ENCODE results near the gene IGFL1. TPM values are rescaled to one million over a fixed set of nuclear protein-coding genes. Genes with fewer than 3 reads are reported as not detected.

Gene IGFL1
- total and polyA plus RNA-seq, 2 of the 4 experiments (the other 2 are of a cell fraction): not detected

- DNase-seq (no peak), ATAC-seq (ENCODE audit: low read depth) (no peak)
- ChIA-PET CTCF (no interaction called here), POLR2A (ENCODE audit: unreplicated experiment) (no interaction called here)
- peaks cover 32% of the 10 kb centered on the region for H3K27me3 ChIP-seq (ENCODE audit: control insufficient read depth, insufficient read depth, low read length)
- H3K14ac ChIP-seq (replicated peaks; ENCODE audit: low read depth, low read length): no peak overlapping the region
- dilution Hi-C loops (cut with HindIII; ENCODE audit: low sequenced_read_pairs, unreplicated experiment) (no loop called here), intact Hi-C loops (cut with micrococcal nuclease) (no loop called here), in situ Hi-C loops (cut with MboI; ENCODE audit: low sequenced_read_pairs) (no loop called here)
- no peak overlapping the region for H2BK20ac ChIP-seq (ENCODE audit: low read depth, low read length)
- peak overlapping the region; percentile 9 for H2AK9ac ChIP-seq (replicated peaks; ENCODE audit: low read depth, low read length, poor library complexity)
- no peak overlapping the region for H3K4me3 ChIP-seq (ENCODE audit: insufficient read depth, low read depth, low read length)
- no peak overlapping the region for H3K18ac ChIP-seq (ENCODE audit: low read depth, low read length)
- H3K4me2 ChIP-seq (ENCODE audit: low read depth, low read length): no peak overlapping the region
- no peak overlapping the region for H2BK15ac ChIP-seq (ENCODE audit: low read depth, low read length)
- no peak overlapping the region for H2AFZ ChIP-seq (replicated peaks; ENCODE audit: low read length, poor library complexity)
- no peak overlapping the region for H4K8ac ChIP-seq (ENCODE audit: low read depth in 2 of 2, low read length in 2 of 2)
- no peak overlapping the region for H3K27ac ChIP-seq (ENCODE audit: insufficient read depth, low read length)
- H3K56ac ChIP-seq (ENCODE audit: extremely low read depth, insufficient read depth, low read length): no peak overlapping the region
- peaks cover 2% of the 10 kb centered on the region; the same call in 1 of the 2 replicates for H3K4me1 ChIP-seq (ENCODE audit: control insufficient read depth, insufficient read depth, low read length)
- no peak overlapping the region for H4K5ac ChIP-seq (ENCODE audit: low read depth, low read length)
- BruUV-seq (replicated peaks): no TSS peak
- H2BK5ac ChIP-seq (ENCODE audit: low read depth, low read length, poor library complexity, severe bottlenecking): no peak overlapping the region
- H2BK120ac ChIP-seq (ENCODE audit: low read depth, low read length): no peak overlapping the region
- TF ChIP-seq MAFK (IDR thresholded peaks at IDR 0.05; ENCODE audit: low read depth, low read length) (no peak), SMC3 (IDR thresholded peaks at IDR 0.05; ENCODE audit: low read depth, low read length) (no peak), RAD21 (IDR thresholded peaks at IDR 0.05; ENCODE audit: low read length) (no peak), ELK1 (IDR thresholded peaks at IDR 0.05; ENCODE audit: borderline replicate concordance, low read depth, low read length) (no peak), RCOR1 (IDR thresholded peaks at IDR 0.05; ENCODE audit: insufficient replicate concordance, low read length) (no peak), NFE2L2 (IDR thresholded peaks at IDR 0.05; ENCODE audit: low read depth, low read length) (no peak), CEBPB (IDR thresholded peaks at IDR 0.05; ENCODE audit: low read depth, low read length) (no peak), MXI1 (IDR thresholded peaks at IDR 0.05; ENCODE audit: borderline replicate concordance, low read depth, low read length) (no peak), POLR2A (IDR thresholded peaks at IDR 0.05; ENCODE audit: low read depth, low read length) (no peak), FOS (IDR thresholded peaks at IDR 0.05; ENCODE audit: low read depth, low read length) (no peak), CHD1 (IDR thresholded peaks at IDR 0.05; ENCODE audit: low read depth, low read length) (no peak), USF2 (IDR thresholded peaks at IDR 0.05; ENCODE audit: low read depth, low read length) (no peak), RFX5 (IDR thresholded peaks at IDR 0.05; ENCODE audit: low read depth, low read length) (no peak), BHLHE40 (IDR thresholded peaks at IDR 0.05; ENCODE audit: low read depth, low read length) (no peak), CTCF (conservative IDR thresholded peaks at IDR 0.05; ENCODE audit: low read depth, low read length) (no peak), MAZ (IDR thresholded peaks at IDR 0.05; ENCODE audit: borderline replicate concordance, low read depth, low read length) (no peak)
- H4K91ac ChIP-seq (ENCODE audit: insufficient read depth, low read depth, low read length): no peak overlapping the region
- H3K9ac ChIP-seq (ENCODE audit: low read depth, low read length): no peak overlapping the region
- no peaks in the 10 kb centered on the region for H3K9me1 ChIP-seq (ENCODE audit: insufficient read depth, low read length)
- WGBS, 2 experiments (ENCODE audit: extremely low coverage in 2 of 2, insufficient read length in 1 of 2): 78% methylated on average over 5 of the region's 9 CpGs; no CpG with 5 or more reads in 1 of the 2 experiments
- H3K23ac ChIP-seq (ENCODE audit: low read depth, low read length): no peak overlapping the region
- H3K79me1 ChIP-seq (ENCODE audit: low read depth in 1 of 2, low read length in 2 of 2): no peaks in the 10 kb centered on the region
- H3K4ac ChIP-seq (ENCODE audit: low read depth, low read length): no peak overlapping the region
- no peak overlapping the region for H2AK5ac ChIP-seq (ENCODE audit: low read depth, low read length)
- H3K9me3 ChIP-seq (ENCODE audit: control insufficient read depth, insufficient read depth, low read length): no peaks in the 10 kb centered on the region
- no peaks in the 10 kb centered on the region for H3K36me3 ChIP-seq (ENCODE audit: control insufficient read depth, insufficient read depth, low read length)
- 0 out of 2 replicates have a peak, but pooled peaks cover 3% of the 10 kb centered on the region for H4K20me1 ChIP-seq (ENCODE audit: insufficient read depth, low read length)
Observed at GRCh38 chr19:46226438-46226973, 3.0 kb upstream of the IGFL1 start.
